HCT116 (cell line): ENCODE results near the gene PIK3R6. TPM values are rescaled to one million over a fixed set of nuclear protein-coding genes. Genes with fewer than 3 reads are reported as not detected.

ENCODE experiments used
- ATAC-seq: fragments of 200-7000 bp; cut with Tn5 transposase; 2 replicates; pipeline ENCODE4 v1.9.1; 2020; ENCODE audit warnings: mild to moderate bottlenecking, moderate library complexity
- BruUV-seq: library from RNA; stranded (reverse); fragments of 400-500 nt; replicated peaks from 2 replicates; lab custom pipeline; 2021; lab: Mats Ljungman, UMichigan
- CTCF ChIA-PET: fragments of 300-600 bp; sonication (Branson Sonifier 250); formaldehyde crosslinking; loops from one replicate; lab custom pipeline; 2021; ENCODE audit warnings: antibody characterized with exemption; lab: Charles Lee
- POLR2A ChIA-PET: fragments of 300-600, 350-600 bp; sonication (Branson Sonifier 250); formaldehyde crosslinking; loops from one replicate; lab custom pipeline; 2021; ENCODE audit warnings: antibody characterized with exemption; lab: Charles Lee
- RAD21 ChIA-PET, 2 experiments: fragments of 300-600 bp; sonication (Branson Sonifier 250); formaldehyde crosslinking; loops; one replicate each; lab custom pipeline; 2023; ENCODE audit warnings: low total read pairs in 2 of 2; ENCODE audit not compliant: uncharacterized antibody in 2 of 2, unreplicated experiment in 2 of 2, low non-redundant PET in 1 of 2; lab: Charles Lee
- DNase-seq: peaks from one replicate; pipeline ENCODE4 v3.0.0-alpha.2; 2010; ENCODE audit warnings: low read depth, low spot score
- H2AFZ ChIP-seq: fragments of 200-600 bp; shearing (Covaris generic), sonication (generic); 2 replicates; pipeline ENCODE4 v1.6.1; 2017; ENCODE audit warnings: low read depth, mixed run types, mixed read lengths, antibody characterized with exemption, low read length; ENCODE audit not compliant: poor library complexity, severe bottlenecking
- H3K27ac ChIP-seq: 2 replicates; pipeline ENCODE4 v1.5.1; 2012; ENCODE audit warnings: low read depth, low read length
- H3K27me3 ChIP-seq: fragments of 200-600 bp; sonication (generic); 2 replicates; pipeline ENCODE4 v1.6.1; 2016; ENCODE audit warnings: mixed run types, low read length, mixed read lengths; ENCODE audit not compliant: insufficient read depth
- H3K36me3 ChIP-seq, 2 experiments: fragments of 200-500 bp in 1 of 2; fragments of 200-600 bp in 1 of 2; sonication (Bioruptor generic) in 1 of 2; sonication (generic) in 1 of 2; 2 replicates each; pipeline versions ENCODE4 v1.5.1 to v1.6.1; 2014 to 2016; ENCODE audit warnings: low read length in 2 of 2, inconsistent platforms in 1 of 2, mixed read lengths in 1 of 2, mixed run types in 1 of 2; ENCODE audit not compliant: insufficient read depth in 2 of 2, control insufficient read depth in 1 of 2
- H3K4me1 ChIP-seq, 2 experiments: fragments of 200-600 bp in 1 of 2; sonication (generic) in 1 of 2; 2 replicates each; pipeline versions ENCODE4 v1.5.1 to v1.6.1; 2012 to 2017; ENCODE audit warnings: low read length in 2 of 2, inconsistent platforms in 1 of 2, mild to moderate bottlenecking in 1 of 2, mixed read lengths in 1 of 2, mixed run types in 1 of 2, moderate library complexity in 1 of 2; ENCODE audit not compliant: insufficient read depth in 2 of 2, control insufficient read depth in 1 of 2
- H3K4me2 ChIP-seq: fragments of 200-600 bp; sonication (generic); 2 replicates; pipeline ENCODE4 v1.6.1; 2017; ENCODE audit warnings: mixed run types, low read length, mixed read lengths
- H3K4me3 ChIP-seq, 2 experiments: fragments of 200-600 bp in 1 of 2; sonication (generic) in 1 of 2; replicated peaks in 1 of 2; 2 replicates each; pipeline ENCODE4 v1.5.1; 2011 to 2016; ENCODE audit warnings: low read length in 2 of 2, control low read depth in 1 of 2, low read depth in 1 of 2, mild to moderate bottlenecking in 1 of 2, mixed read lengths in 1 of 2, mixed run types in 1 of 2
- H3K79me2 ChIP-seq: fragments of 200-600 bp; sonication (generic); 2 replicates; pipeline ENCODE4 v1.6.1; 2017; ENCODE audit warnings: mild to moderate bottlenecking, mixed run types, low read length, moderate library complexity, mixed read lengths; ENCODE audit not compliant: insufficient read depth
- H3K9ac ChIP-seq: fragments of 200-600 bp; sonication (generic); 2 replicates; pipeline ENCODE4 v1.6.1; 2016; ENCODE audit warnings: low read length, mixed read lengths
- H3K9me2 ChIP-seq: fragments of 200-600 bp; sonication (generic), shearing (Covaris generic); 2 replicates; pipeline ENCODE4 v1.6.1; 2017; ENCODE audit warnings: mixed run types, mild to moderate bottlenecking, moderate library complexity; ENCODE audit not compliant: insufficient read depth
- H3K9me3 ChIP-seq, 2 experiments: fragments of 200-500 bp in 1 of 2; fragments of 200-600 bp in 1 of 2; sonication (Bioruptor generic) in 1 of 2; sonication (generic) in 1 of 2; 2 replicates each; pipeline ENCODE4 v1.6.1; 2014 to 2017; ENCODE audit warnings: low read length in 2 of 2, mixed read lengths in 2 of 2, inconsistent platforms in 1 of 2, low read depth in 1 of 2, mild to moderate bottlenecking in 1 of 2, mixed run types in 1 of 2, moderate library complexity in 1 of 2; ENCODE audit not compliant: control insufficient read depth in 1 of 2, insufficient read depth in 1 of 2
- H4K20me1 ChIP-seq: fragments of 200-600 bp; sonication (generic), shearing (Covaris generic); 2 replicates; pipeline ENCODE4 v1.6.1; 2017; ENCODE audit warnings: mixed run types, mild to moderate bottlenecking, moderate library complexity; ENCODE audit not compliant: insufficient read depth
- CBX3 ChIP-seq: IDR thresholded peaks from 2 replicates; pipeline ENCODE4 v1.6.1; 2012; ENCODE audit warnings: low read depth
- CEBPB ChIP-seq: IDR thresholded peaks from 2 replicates; pipeline ENCODE4 v1.6.1; 2012; ENCODE audit warnings: low read depth
- CTCF ChIP-seq, 3 experiments: fragments of 200-600 bp in 1 of 3; sonication (generic) in 1 of 3; IDR thresholded peaks in 2 of 3; conservative IDR thresholded peaks in 1 of 3; 2 replicates each; pipeline ENCODE4 v1.5.1; 2012 to 2017; ENCODE audit warnings: low read depth in 2 of 3, low read length in 2 of 3, antibody characterized with exemption in 1 of 3, borderline replicate concordance in 1 of 3, control low read depth in 1 of 3, mild to moderate bottlenecking in 1 of 3, mixed read lengths in 1 of 3, mixed run types in 1 of 3, moderate library complexity in 1 of 3; ENCODE audit not compliant: insufficient read depth in 1 of 3
- ELF1 ChIP-seq: IDR thresholded peaks from 2 replicates; pipeline ENCODE4 v1.6.1; 2012; ENCODE audit warnings: low read depth, borderline replicate concordance
- EZH2phosphoT487 ChIP-seq: fragments of 200-600 bp; IDR thresholded peaks from 2 replicates; pipeline ENCODE4 v1.6.1; 2018; ENCODE audit warnings: antibody characterized with exemption, borderline replicate concordance
- RAD21 ChIP-seq: IDR thresholded peaks from 2 replicates; pipeline ENCODE4 v1.6.1; 2012; ENCODE audit warnings: low read depth, mild to moderate bottlenecking
- REST ChIP-seq: IDR thresholded peaks from 2 replicates; pipeline ENCODE4 v1.6.1; 2012; ENCODE audit warnings: low read depth
- SIN3A ChIP-seq: IDR thresholded peaks from 2 replicates; pipeline ENCODE4 v1.6.1; 2012; ENCODE audit warnings: low read depth
- ZNF274 ChIP-seq: fragments of 200-500 bp; sonication (Bioruptor generic); IDR thresholded peaks from 2 replicates; pipeline ENCODE4 v1.6.1; 2014; ENCODE audit warnings: mild to moderate bottlenecking, low read depth, low read length, inconsistent platforms
- intact Hi-C: fragments of 100-400 bp; cut with micrococcal nuclease; formaldehyde crosslinking; loops from 2 replicates; pipeline ENCODE4 v1.10.0; 2022
- total RNA-seq: library from RNA; stranded (reverse); gene quantifications from one replicate; pipeline ENCODE4 v1.2.1, GENCODE V29; 2021; ENCODE audit not compliant: unreplicated experiment
- TF ChIP-seq, protein P1 (sequence below): IDR thresholded peaks from 2 replicates; pipeline ENCODE4 v1.6.1; 2011; ENCODE audit warnings: mild to moderate bottlenecking, low read length, moderate library complexity; ENCODE audit not compliant: insufficient replicate concordance; ENCODE audit errors: extremely low read depth
- TF ChIP-seq, protein P2 (sequence below): IDR thresholded peaks from 2 replicates; pipeline ENCODE4 v1.6.1; 2012

PIK3R6 gene
- total RNA-seq, 1 experiment from 2014 or later = 0.07 TPM

- no peaks in the 10 kb centered on the region for H3K79me2 ChIP-seq
- no peaks in the 10 kb centered on the region for H3K27me3 ChIP-seq
- ChIA-PET RAD21 (no interaction called here), POLR2A (no interaction called here), CTCF (no interaction called here)
- no peak for DNase-seq
- BruUV-seq = no TSS peak
- no peak overlapping the region for H3K9ac ChIP-seq
- H3K4me1 ChIP-seq = peaks cover 0 to 5% of the 10 kb centered on the region in 2 experiments; a peak in 1 of 4 replicates
- no peak overlapping the region for H3K4me3 ChIP-seq
- H3K36me3 ChIP-seq = no peaks in the 10 kb centered on the region
- no peaks in the 10 kb centered on the region for H3K9me3 ChIP-seq
- H3K9me2 ChIP-seq = no peaks in the 10 kb centered on the region
- ATAC-seq = no peak
- intact Hi-C loops = loop anchor here (10.0 kb wide), 2 partner anchors 508 to 632 kb away; partner anchors contain the start of gene RPL26
- no peak overlapping the region for H3K4me2 ChIP-seq
- TF ChIP-seq CBX3 (no peak), SIN3A (no peak)
- TF ChIP-seq, all 23 proteins: peak for 0
- no peaks in the 10 kb centered on the region for H4K20me1 ChIP-seq
- no peak overlapping the region for H3K27ac ChIP-seq
- no peak overlapping the region for H2AFZ ChIP-seq
Measured at GRCh38 chr17:8893059-8893458, 25.6 kb upstream of the PIK3R6 start.

GRCh38 chr17:8892338-8892690 lies 24.8 kb upstream of the PIK3R6 start:
- no peaks in the 10 kb centered on the region for H4K20me1 ChIP-seq
- ChIA-PET RAD21 (no interaction called here), POLR2A (no interaction called here), CTCF (interaction anchor here (1.5 kb wide), 1 partner anchor 106 kb away, joined by 4 read pairs; no protein-coding TSS in a partner anchor)
- H3K4me1 ChIP-seq = peaks cover 0 to 5% of the 10 kb centered on the region in 2 experiments; a peak in 1 of 4 replicates
- H3K79me2 ChIP-seq = no peaks in the 10 kb centered on the region
- H2AFZ ChIP-seq = no peak overlapping the region
- no peaks in the 10 kb centered on the region for H3K9me3 ChIP-seq
- no peaks in the 10 kb centered on the region for H3K36me3 ChIP-seq
- no peak overlapping the region for H3K4me2 ChIP-seq
- no peaks in the 10 kb centered on the region for H3K27me3 ChIP-seq
- BruUV-seq = no TSS peak
- ATAC-seq (no peak), DNase-seq (no peak)
- H3K27ac ChIP-seq = no peak overlapping the region
- H3K9ac ChIP-seq = no peak overlapping the region
- intact Hi-C loops = loop anchor here (10.0 kb wide), 2 partner anchors 508 to 632 kb away; partner anchors contain the start of gene RPL26
- H3K4me3 ChIP-seq = no peak overlapping the region
- no peaks in the 10 kb centered on the region for H3K9me2 ChIP-seq
- TF ChIP-seq RAD21 (no peak), CTCF (IDR thresholded peaks at IDR 0.05 in 2 of 3, conservative IDR thresholded peaks at IDR 0.05 in 1 of 3; ENCODE audit: borderline replicate concordance in 1 of 3, insufficient read depth in 1 of 3, low read depth in 2 of 3, low read length in 2 of 3) (no peak), CEBPB (no peak), REST (no peak), ELF1 (no peak), EZH2phosphoT487 (no peak), ZNF274 (no peak), SIN3A (no peak)
- TF ChIP-seq, protein P1, sequence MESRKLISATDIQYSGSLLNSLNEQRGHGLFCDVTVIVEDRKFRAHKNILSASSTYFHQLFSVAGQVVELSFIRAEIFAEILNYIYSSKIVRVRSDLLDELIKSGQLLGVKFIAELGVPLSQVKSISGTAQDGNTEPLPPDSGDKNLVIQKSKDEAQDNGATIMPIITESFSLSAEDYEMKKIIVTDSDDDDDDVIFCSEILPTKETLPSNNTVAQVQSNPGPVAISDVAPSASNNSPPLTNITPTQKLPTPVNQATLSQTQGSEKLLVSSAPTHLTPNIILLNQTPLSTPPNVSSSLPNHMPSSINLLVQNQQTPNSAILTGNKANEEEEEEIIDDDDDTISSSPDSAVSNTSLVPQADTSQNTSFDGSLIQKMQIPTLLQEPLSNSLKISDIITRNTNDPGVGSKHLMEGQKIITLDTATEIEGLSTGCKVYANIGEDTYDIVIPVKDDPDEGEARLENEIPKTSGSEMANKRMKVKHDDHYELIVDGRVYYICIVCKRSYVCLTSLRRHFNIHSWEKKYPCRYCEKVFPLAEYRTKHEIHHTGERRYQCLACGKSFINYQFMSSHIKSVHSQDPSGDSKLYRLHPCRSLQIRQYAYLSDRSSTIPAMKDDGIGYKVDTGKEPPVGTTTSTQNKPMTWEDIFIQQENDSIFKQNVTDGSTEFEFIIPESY = no peak
- TF ChIP-seq, protein P2, sequence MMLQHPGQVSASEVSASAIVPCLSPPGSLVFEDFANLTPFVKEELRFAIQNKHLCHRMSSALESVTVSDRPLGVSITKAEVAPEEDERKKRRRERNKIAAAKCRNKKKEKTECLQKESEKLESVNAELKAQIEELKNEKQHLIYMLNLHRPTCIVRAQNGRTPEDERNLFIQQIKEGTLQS = no peak
